Left colon (tissue), 2 donors: ENCODE data around the gene FKBP2. TPM values are rescaled to one million over a fixed set of nuclear protein-coding genes. Genes with fewer than 3 reads are reported as not detected.

Experiments used
- ATAC-seq: fragments of 200-7000 bp; cut with Tn5 transposase; one replicate; pipeline ENCODE4 v1.9.1; 2020; ENCODE audit warnings: mild to moderate bottlenecking, moderate library complexity
- DNase-seq, 2 donors: peaks; one replicate each; pipeline ENCODE4 v3.0.0-alpha.2; 2020
- intact Hi-C, 2 donors: fragments of 100-400 bp; cut with DNase I in 1 of 2; cut with micrococcal nuclease in 1 of 2; formaldehyde crosslinking; loops; one replicate each; pipeline versions ENCODE4 v1.11.2 to v1.14.0; 2022; cut with DNase I, micrococcal nuclease
- total RNA-seq, 2 donors: library from RNA; stranded (reverse); fragmentation: NEBNext Ultra II Directional; extraction: Animal tissue kit (Norgen Biotek cat#: 25700); gene quantifications; one replicate each; pipeline ENCODE4 v1.2.1, GENCODE V29; 2021
- donor health status: DM: no; HTN: no; CAD: no.
- donor health status: DM: yes; HTN: yes; CAD: no.

The FKBP2 gene
- total RNA-seq, 2 donors from 2014 or later = 78.5 to 104 TPM

- DNase-seq (peak; percentile 75 to 81), ATAC-seq (peak; percentile 25)
- intact Hi-C loops = no loop called here
Measured at GRCh38 chr11:64268893-64269539, 28.1 kb downstream of the FKBP2 start.

DNA sequence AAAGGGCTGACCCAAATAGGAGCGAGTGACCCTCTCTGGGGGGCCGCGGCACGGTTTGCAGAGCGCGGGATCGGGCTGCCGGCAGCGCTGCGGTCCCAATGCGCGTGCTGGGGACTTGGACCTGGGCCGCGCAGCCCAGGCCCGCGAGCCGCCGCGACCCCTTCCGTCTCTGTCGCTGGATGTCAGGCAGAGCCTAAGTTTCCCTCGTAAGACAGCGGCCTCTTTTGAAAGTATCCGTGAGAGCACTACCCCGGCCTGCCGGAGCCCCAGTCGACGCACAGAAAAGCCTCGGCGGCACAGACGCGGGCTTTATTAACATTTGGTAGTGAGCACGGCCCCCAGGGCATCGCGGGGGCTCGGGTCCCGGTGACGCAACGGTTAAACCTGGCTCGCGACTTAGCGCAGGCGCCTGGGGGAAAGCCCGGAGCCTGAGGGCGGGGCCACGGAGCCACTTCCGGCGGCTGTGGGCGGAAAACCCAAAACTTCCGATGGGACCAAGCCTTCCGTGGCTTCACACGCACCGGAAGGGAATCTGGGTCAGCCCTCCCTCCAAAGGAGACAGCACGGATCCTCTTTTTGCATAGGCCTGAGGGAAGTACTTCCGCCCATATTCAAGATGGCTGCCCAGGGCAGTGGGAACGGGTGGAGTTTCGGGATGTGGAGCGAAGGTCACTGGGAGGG, 28.8 kb downstream of the FKBP2 start:
- ATAC-seq (peak; percentile 68), DNase-seq (peak; percentile 97 to 99)
- intact Hi-C loops = no loop called here

DNA sequence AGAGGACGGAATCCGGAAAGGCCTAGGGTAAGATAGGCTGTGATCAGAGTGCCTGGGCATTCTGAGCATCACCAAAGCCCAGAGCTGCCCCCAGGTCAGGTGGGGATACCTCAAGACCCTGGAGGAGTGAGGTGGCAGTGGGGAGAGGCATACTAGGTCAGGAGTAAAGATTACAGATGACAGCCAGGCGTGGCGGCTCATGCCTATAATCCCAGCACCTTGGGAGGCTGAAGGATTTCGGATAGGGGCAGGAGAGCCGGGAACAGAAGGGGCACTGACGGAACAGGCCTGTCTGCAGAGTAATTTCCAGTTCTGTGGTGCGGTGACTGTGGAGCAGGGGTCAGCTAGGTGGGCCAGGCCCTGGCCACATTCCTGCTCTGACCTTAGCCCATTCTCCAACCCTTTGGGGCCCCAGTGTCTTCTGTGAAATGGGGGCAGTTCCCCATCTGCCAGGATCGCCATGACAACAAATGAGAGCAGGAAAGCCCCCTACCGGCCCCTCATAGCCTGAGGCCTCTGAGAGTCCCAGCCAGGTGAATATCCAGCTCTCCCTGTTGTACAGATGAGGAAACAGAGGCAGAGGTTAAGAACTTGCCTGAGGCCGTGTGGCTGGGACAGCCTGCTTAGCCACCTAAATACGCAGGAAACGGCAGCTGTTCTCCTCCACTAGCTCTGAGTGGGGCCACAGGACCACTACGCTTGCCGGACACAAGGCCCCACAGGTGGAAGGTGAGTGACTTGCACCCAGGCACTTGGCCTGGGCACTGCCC, 34.3 kb downstream of the FKBP2 start:
- intact Hi-C loops = no loop called here
- no peak for DNase-seq

GRCh38 chr11:64275841-64276240, 34.9 kb downstream of the FKBP2 start:
- DNase-seq (no peak), ATAC-seq (no peak)
- intact Hi-C loops = no loop called here

More for the DNA sequence above, 34.3 kb downstream of the FKBP2 start:
- no peak for ATAC-seq

GRCh38 chr11:64276653-64277431, 35.9 kb downstream of the FKBP2 start:
- DNase-seq = peak; percentile 76 to 85
- ATAC-seq = peak; percentile 79
- intact Hi-C loops = no loop called here

GRCh38 chr11:64278576-64279190, 37.8 kb downstream of the FKBP2 start:
- ATAC-seq (no peak), DNase-seq (no peak)
- intact Hi-C loops = no loop called here

- ATAC-seq = no peak
- no peak for DNase-seq
- intact Hi-C loops = loop anchor here in 1 of 2 donors (10.0 kb wide), 1 partner anchor 77 kb away; the partner anchor contains the start of gene FERMT3
Measured at GRCh38 chr11:64281957-64282770, 41.3 kb downstream of the FKBP2 start.

DNA sequence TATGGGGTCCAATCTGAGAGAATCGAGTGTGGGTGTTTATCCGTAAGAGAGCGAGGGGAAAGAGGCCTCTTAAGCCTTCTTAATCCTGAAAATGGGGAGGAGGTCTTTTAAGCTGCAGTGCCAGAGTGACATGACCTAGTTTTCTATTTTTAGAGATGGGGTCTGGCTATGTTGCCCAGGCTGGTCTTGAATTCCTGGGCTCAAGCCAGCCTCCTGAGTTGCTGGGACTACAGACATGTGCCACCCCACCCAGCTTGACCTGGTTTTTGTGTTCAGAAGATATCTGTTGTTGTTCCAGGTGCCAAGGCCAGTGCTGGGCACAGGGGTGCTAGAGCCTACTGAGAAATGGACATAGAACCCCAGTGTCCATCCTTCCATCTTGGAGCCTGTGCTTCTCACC, 42.2 kb downstream of the FKBP2 start:
- intact Hi-C loops = loop anchor here in 1 of 2 donors (10.0 kb wide), 1 partner anchor 78 kb away; the partner anchor contains the start of gene FERMT3
- DNase-seq = no peak
- no peak for ATAC-seq

GRCh38 chr11:64284048-64284961, 43.4 kb downstream of the FKBP2 start, which contains the start of gene BAD:
TSS of gene BAD (minus strand) at chr11:64284665. CDS start at chr11:64284368, 297 bp downstream.
- DNase-seq (peak; percentile 96), ATAC-seq (peak; percentile 85)
- intact Hi-C loops = loop anchor here in 1 of 2 donors (10.0 kb wide), 1 partner anchor 80 kb away; the partner anchor contains the start of gene FERMT3

- intact Hi-C loops = loop anchor here in 1 of 2 donors (10.0 kb wide), 1 partner anchor 80 kb away; the partner anchor contains the start of gene FERMT3
- peak; percentile 86 to 90 for DNase-seq
- ATAC-seq = peak; percentile 68
Measured at GRCh38 chr11:64284962-64285884, 44.3 kb downstream of the FKBP2 start, which contains the start of gene GPR137. TSS of gene GPR137 (plus strand) at chr11:64285848. CDS start at chr11:64286525, 677 bp downstream.

DNA sequence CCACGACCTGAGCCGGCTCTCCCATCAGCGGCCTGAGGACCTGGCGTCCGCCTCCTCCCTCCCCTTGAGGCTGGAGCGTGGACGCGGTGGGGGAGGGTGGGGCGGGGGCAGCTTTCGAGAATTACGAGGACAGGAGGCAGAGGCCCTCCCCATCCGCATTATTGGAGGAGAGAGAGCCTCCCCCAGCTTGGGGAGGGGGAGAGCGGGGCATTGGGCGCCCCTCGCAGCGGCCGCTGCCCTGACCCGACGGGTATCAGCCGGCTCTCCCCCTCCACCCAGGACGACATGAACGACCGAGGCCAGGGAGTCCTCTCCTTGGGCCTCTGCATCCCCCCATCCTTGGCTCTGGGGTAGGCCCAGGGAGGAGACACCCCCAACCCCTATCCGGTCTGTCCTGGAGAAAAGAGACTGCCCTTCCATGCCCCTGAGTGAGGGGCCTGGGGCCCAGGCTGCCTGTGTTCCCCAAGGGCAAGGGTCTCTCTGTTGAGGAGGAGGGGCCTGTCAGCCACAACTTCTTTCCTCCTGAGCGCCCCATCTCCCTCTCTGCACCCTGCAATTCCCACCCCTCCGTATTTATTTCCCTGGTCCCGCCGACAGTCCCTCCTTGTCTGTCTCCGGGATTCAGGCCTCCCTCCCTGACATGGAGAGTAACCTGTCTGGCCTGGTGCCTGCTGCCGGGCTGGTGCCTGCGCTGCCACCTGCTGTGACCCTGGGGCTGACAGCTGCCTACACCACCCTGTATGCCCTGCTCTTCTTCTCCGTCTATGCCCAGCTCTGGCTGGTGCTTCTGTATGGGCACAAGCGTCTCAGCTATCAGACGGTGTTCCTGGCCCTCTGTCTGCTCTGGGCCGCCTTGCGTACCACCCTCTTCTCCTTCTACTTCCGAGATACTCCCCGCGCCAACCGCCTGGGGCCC, 45.2 kb downstream of the FKBP2 start:
- ATAC-seq (peak; percentile 26), DNase-seq (peak in 1 of 2 donors; percentile 59)
- intact Hi-C loops = loop anchor here in 1 of 2 donors (10.0 kb wide), 1 partner anchor 81 kb away; the partner anchor contains the start of gene FERMT3

GRCh38 chr11:64286801-64287159, 45.9 kb downstream of the FKBP2 start:
- intact Hi-C loops = loop anchor here in 1 of 2 donors (10.0 kb wide), 1 partner anchor 82 kb away; the partner anchor contains the start of gene FERMT3
- DNase-seq = no peak
- ATAC-seq = no peak

DNA sequence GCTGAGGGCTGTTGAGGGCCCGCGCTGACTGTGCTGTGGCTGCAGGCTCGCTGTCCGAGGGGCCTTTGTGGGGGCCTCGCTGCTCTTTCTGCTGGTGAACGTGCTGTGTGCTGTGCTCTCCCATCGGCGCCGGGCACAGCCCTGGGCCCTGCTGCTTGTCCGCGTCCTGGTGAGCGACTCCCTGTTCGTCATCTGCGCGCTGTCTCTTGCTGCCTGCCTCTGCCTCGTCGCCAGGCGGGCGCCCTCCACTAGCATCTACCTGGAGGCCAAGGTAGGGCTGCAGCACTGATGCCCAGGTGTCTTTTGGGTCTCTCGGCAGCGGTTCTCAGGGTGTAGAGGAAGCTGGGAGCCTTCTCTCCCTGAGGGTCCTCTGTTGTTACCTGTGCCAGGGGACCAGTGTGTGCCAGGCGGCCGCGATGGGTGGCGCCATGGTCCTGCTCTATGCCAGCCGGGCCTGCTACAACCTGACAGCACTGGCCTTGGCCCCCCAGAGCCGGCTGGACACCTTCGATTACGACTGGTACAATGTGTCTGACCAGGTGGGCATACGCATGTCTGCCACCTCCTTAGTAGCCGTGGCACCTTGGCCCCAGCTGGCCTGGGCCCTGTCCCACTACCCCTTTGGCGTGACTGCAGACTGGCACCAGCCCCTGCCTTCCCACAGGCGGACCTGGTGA, 46.9 kb downstream of the FKBP2 start:
- DNase-seq = peak in 1 of 2 donors; percentile 26
- intact Hi-C loops = loop anchor here in 1 of 2 donors (10.0 kb wide), 1 partner anchor 83 kb away; the partner anchor contains the start of gene FERMT3
- no peak for ATAC-seq
